GM19468 (cell line): ENCODE data around the gene CLNK.
"Not testable (repeated sequence)": the region's sequence is repeated elsewhere in the genome, so short reads cannot be mapped to it uniquely, and the experiment has no call there.

Source experiments
- ATAC-seq: cut with Tn5 transposase; IDR thresholded peaks from one replicate; pipeline ENCODE4 v1.9.1; 2021; ENCODE audit warnings: mild to moderate bottlenecking, moderate library complexity, moderate number of reproducible peaks; ENCODE audit not compliant: unreplicated experiment; ENCODE audit errors: extremely low read depth

Gene CLNK

GRCh38 chr4:10620935-10621488, 63.6 kb downstream of the CLNK start:
- no peak for ATAC-seq

- no peak for ATAC-seq
Observed at GRCh38 chr4:10619855-10620254, 64.7 kb downstream of the CLNK start.

GRCh38 chr4:10619220-10619619, 65.3 kb downstream of the CLNK start:
- ATAC-seq: no peak

- not testable (repeated sequence) for ATAC-seq
Observed at GRCh38 chr4:10614926-10615325, 69.6 kb downstream of the CLNK start.

GRCh38 chr4:10613926-10614478, 70.6 kb downstream of the CLNK start:
- ATAC-seq: no peak

GRCh38 chr4:10612476-10612875, 72.1 kb downstream of the CLNK start:
- no peak for ATAC-seq

GRCh38 chr4:10611673-10612072, 72.9 kb downstream of the CLNK start:
- ATAC-seq: no peak

GRCh38 chr4:10608501-10609219, 75.9 kb downstream of the CLNK start:
- ATAC-seq: no peak

- ATAC-seq: no peak
Observed at GRCh38 chr4:10607206-10607605, 77.4 kb downstream of the CLNK start.

- no peak for ATAC-seq
Observed at GRCh38 chr4:10606483-10607155, 77.9 kb downstream of the CLNK start.

GRCh38 chr4:10605746-10606482, 78.7 kb downstream of the CLNK start:
- no peak for ATAC-seq

- no peak for ATAC-seq
Observed at GRCh38 chr4:10605031-10605430, 79.5 kb downstream of the CLNK start.

- ATAC-seq: no peak
Observed at GRCh38 chr4:10599574-10599973, 85.0 kb downstream of the CLNK start.

- ATAC-seq: no peak
Observed at GRCh38 chr4:10598829-10599228, 85.7 kb downstream of the CLNK start.

GRCh38 chr4:10596586-10597290, 87.8 kb downstream of the CLNK start:
- ATAC-seq: no peak

- no peak for ATAC-seq
Observed at GRCh38 chr4:10593130-10593529, 91.4 kb downstream of the CLNK start.

- no peak for ATAC-seq
Observed at GRCh38 chr4:10590896-10591295, 93.7 kb downstream of the CLNK start.

GRCh38 chr4:10589799-10590198, 94.8 kb downstream of the CLNK start:
- no peak for ATAC-seq

GRCh38 chr4:10589321-10589720, 95.2 kb downstream of the CLNK start:
- no peak for ATAC-seq

GRCh38 chr4:10587697-10588096, 96.9 kb downstream of the CLNK start:
- ATAC-seq: no peak
